ENCODE measurements around the gene WARS2.

DNA sequence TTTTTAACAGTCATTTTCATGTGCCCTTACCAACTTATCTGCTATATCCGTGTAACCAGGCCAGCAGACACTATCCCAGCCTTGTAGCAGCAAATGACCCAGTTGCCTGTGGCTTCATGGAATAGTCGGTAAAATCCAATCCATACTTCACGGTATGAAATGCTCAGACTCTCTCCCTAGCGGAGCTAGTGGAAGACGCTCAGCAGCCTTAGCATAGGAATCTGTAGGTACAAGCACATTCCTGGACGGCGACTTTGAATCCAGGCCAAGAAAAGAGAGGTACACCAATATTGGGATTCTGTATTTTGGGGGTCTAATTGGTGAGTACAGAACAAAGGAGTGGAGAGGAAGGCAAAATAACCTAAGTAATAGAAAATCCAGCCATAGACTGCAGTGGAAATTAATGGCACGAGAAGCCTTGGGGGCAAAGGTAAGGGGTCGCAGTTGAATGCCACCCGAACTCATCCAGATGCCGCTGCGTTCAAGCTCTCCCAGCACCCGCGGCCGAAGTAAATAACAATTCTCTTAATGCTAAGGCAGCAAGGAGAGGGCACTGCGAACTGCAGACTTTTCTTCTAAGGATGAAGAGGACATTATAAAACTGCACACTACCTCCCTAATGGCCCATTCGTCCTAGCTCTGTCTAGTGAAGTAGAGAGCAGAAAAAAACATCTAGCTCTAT is 134.6 kb downstream of the WARS2 start:
- TF ChIP-seq, protein P1, sequence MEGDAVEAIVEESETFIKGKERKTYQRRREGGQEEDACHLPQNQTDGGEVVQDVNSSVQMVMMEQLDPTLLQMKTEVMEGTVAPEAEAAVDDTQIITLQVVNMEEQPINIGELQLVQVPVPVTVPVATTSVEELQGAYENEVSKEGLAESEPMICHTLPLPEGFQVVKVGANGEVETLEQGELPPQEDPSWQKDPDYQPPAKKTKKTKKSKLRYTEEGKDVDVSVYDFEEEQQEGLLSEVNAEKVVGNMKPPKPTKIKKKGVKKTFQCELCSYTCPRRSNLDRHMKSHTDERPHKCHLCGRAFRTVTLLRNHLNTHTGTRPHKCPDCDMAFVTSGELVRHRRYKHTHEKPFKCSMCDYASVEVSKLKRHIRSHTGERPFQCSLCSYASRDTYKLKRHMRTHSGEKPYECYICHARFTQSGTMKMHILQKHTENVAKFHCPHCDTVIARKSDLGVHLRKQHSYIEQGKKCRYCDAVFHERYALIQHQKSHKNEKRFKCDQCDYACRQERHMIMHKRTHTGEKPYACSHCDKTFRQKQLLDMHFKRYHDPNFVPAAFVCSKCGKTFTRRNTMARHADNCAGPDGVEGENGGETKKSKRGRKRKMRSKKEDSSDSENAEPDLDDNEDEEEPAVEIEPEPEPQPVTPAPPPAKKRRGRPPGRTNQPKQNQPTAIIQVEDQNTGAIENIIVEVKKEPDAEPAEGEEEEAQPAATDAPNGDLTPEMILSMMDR (conservative IDR thresholded peaks at IDR 0.05; ENCODE audit: low read depth, low read length), result no peak
- no peak for TF ChIP-seq EZH2 (IDR thresholded peaks at IDR 0.05; ENCODE audit: borderline replicate concordance, low read depth, low read length, poor library complexity, severe bottlenecking)
